ENCODE data around the gene ZNF620. TPM values are rescaled to one million over a fixed set of nuclear protein-coding genes. Genes with fewer than 3 reads are reported as not detected.

ZNF620 gene
- polyA plus RNA-seq, 3 donors, result 0.27 to 0.67 (median 0.37) TPM

GRCh38 chr3:40468018-40468417, 37.8 kb upstream of the ZNF620 start:
- H3K9ac ChIP-seq (ENCODE audit: insufficient read depth, low read length, poor library complexity, severe bottlenecking), result no peak overlapping the region
- H3K4me3 ChIP-seq (replicated peaks in 1 of 3; ENCODE audit: low read depth in 2 of 3, low read length in 3 of 3), result no peak overlapping the region
- no peak for TF ChIP-seq CTCF (IDR thresholded peaks at IDR 0.05)
- Mint-ChIP-seq H3K27me3 (ENCODE audit: low read depth in 3 of 3) (peaks cover 0 to 2% (median 0%) of the 10 kb centered on the region in 3 donors), H3K9me3 (peaks cover 0 to 3% (median 0%) of the 10 kb centered on the region in 7 donors), H3K4me3 (no peak overlapping the region), H3K36me3 (peaks cover 32 to 34% of the 10 kb centered on the region in 2 donors), H3K27ac (no peak overlapping the region), H3K4me1 (peaks cover 3% of the 10 kb centered on the region)
- peaks cover 14 to 39% of the 10 kb centered on the region in 2 donors for H3K36me3 ChIP-seq (replicated peaks in 1 of 2; ENCODE audit: control insufficient read depth in 1 of 2, insufficient read depth in 2 of 2, low read length in 2 of 2)
- H3K9me3 ChIP-seq (replicated peaks in 1 of 2; ENCODE audit: control insufficient read depth in 1 of 2, insufficient read depth in 1 of 2, low read length in 2 of 2), result no peaks in the 10 kb centered on the region
- intact Hi-C loops (cut with micrococcal nuclease), result no loop called here
- no peak for DNase-seq
- H3K4me1 ChIP-seq (ENCODE audit: control insufficient read depth in 1 of 2, insufficient read depth in 2 of 2, low read length in 2 of 2), result no peaks in the 10 kb centered on the region
- H3K27ac ChIP-seq (ENCODE audit: low read depth in 1 of 2, low read length in 2 of 2), result no peak overlapping the region
- 100% methylated on average over 1 of the region's 4 CpGs for WGBS (ENCODE audit: insufficient coverage)
- H3K4me2 ChIP-seq (replicated peaks; ENCODE audit: extremely low read depth, low read length, poor library complexity, severe bottlenecking), result no peak overlapping the region
- no peaks in the 10 kb centered on the region for H4K20me1 ChIP-seq (ENCODE audit: insufficient read depth, low read length)
- H3K79me2 ChIP-seq (ENCODE audit: insufficient read depth, low read length), result no peaks in the 10 kb centered on the region
- H2AFZ ChIP-seq (ENCODE audit: insufficient read depth, low read depth, low read length, poor library complexity, severe bottlenecking), result no peak overlapping the region
- H3K27me3 ChIP-seq (ENCODE audit: control insufficient read depth in 2 of 2, insufficient read depth in 2 of 2, low read length in 2 of 2), result no peaks in the 10 kb centered on the region

- no peak for TF ChIP-seq CTCF (IDR thresholded peaks at IDR 0.05)
- no peaks in the 10 kb centered on the region for H4K20me1 ChIP-seq (ENCODE audit: insufficient read depth, low read length)
- Mint-ChIP-seq H3K27me3 (ENCODE audit: low read depth in 3 of 3) (peaks cover 0 to 3% (median 3%) of the 10 kb centered on the region in 3 donors), H3K36me3 (peaks cover 9 to 10% of the 10 kb centered on the region in 2 donors), H3K9me3 (peaks cover 0 to 3% (median 0%) of the 10 kb centered on the region in 7 donors), H3K4me1 (no peaks in the 10 kb centered on the region), H3K27ac (no peak overlapping the region), H3K4me3 (no peak overlapping the region)
- no peaks in the 10 kb centered on the region for H3K9me3 ChIP-seq (replicated peaks in 1 of 2; ENCODE audit: control insufficient read depth in 1 of 2, insufficient read depth in 1 of 2, low read length in 2 of 2)
- no peak overlapping the region for H3K4me2 ChIP-seq (replicated peaks; ENCODE audit: extremely low read depth, low read length, poor library complexity, severe bottlenecking)
- H3K27me3 ChIP-seq (ENCODE audit: control insufficient read depth in 2 of 2, insufficient read depth in 2 of 2, low read length in 2 of 2), result no peaks in the 10 kb centered on the region
- H3K36me3 ChIP-seq (replicated peaks in 1 of 2; ENCODE audit: control insufficient read depth in 1 of 2, insufficient read depth in 2 of 2, low read length in 2 of 2), result peaks cover 0 to 12% of the 10 kb centered on the region in 2 donors
- no peaks in the 10 kb centered on the region for H3K79me2 ChIP-seq (ENCODE audit: insufficient read depth, low read length)
- DNase-seq, result no peak
- H3K9ac ChIP-seq (ENCODE audit: insufficient read depth, low read length, poor library complexity, severe bottlenecking), result no peak overlapping the region
- H2AFZ ChIP-seq (ENCODE audit: insufficient read depth, low read depth, low read length, poor library complexity, severe bottlenecking), result no peak overlapping the region
- no peak overlapping the region for H3K4me3 ChIP-seq (replicated peaks in 1 of 3; ENCODE audit: low read depth in 2 of 3, low read length in 3 of 3)
- no peaks in the 10 kb centered on the region for H3K4me1 ChIP-seq (ENCODE audit: control insufficient read depth in 1 of 2, insufficient read depth in 2 of 2, low read length in 2 of 2)
- 80% methylated on average over 1 of the region's 4 CpGs for WGBS (ENCODE audit: insufficient coverage)
- intact Hi-C loops (cut with micrococcal nuclease), result loop anchor here in 1 of 2 donors (10.0 kb wide), 1 partner anchor 54 kb away; the partner anchor contains the start of gene ZNF621
- no peak overlapping the region for H3K27ac ChIP-seq (ENCODE audit: low read depth in 1 of 2, low read length in 2 of 2)
These were observed 35.1 kb upstream of the ZNF620 start for GRCh38 chr3:40470701-40471100.

Measured in CD14-positive monocyte (primary cell).